ENCODE data around the gene PAM. TPM values are rescaled to one million over a fixed set of nuclear protein-coding genes. Genes with fewer than 3 reads are reported as not detected.

PAM gene
- total RNA-seq, 1 experiment from 2014 or later: 131 TPM

GRCh38 chr5:102975045-102975444, 219.9 kb downstream of the PAM start:
- in situ Hi-C loops (cut with HindIII; ENCODE audit: low pct_unique_long_range_greater_than_20kb, low sequenced_read_pairs) (no loop called here), intact Hi-C loops (cut with micrococcal nuclease; ENCODE audit: unreplicated experiment) (loop anchor here (10.0 kb wide), 1 partner anchor 160 kb away; no protein-coding TSS in a partner anchor)
- no TSS peak for BruUV-seq (replicated peaks)
- H3K9me3 ChIP-seq (ENCODE audit: control insufficient read depth, insufficient read depth, low read depth, low read length): no peaks in the 10 kb centered on the region
- ChIA-PET CTCF (interaction anchor here (0.6 kb wide), 1 partner anchor 33 kb away, joined by 7 read pairs; no protein-coding TSS in a partner anchor), POLR2A (no interaction called here)
- no peaks in the 10 kb centered on the region for H3K4me1 ChIP-seq (ENCODE audit: control insufficient read depth, insufficient read depth, low read length)
- TF ChIP-seq SIN3A (IDR thresholded peaks at IDR 0.05; ENCODE audit: borderline replicate concordance, insufficient read depth, low read depth, low read length) (no peak), CTCF (IDR thresholded peaks at IDR 0.05) (no peak), REST (IDR thresholded peaks at IDR 0.05; ENCODE audit: insufficient read depth in 1 of 2, low read depth in 2 of 2, low read length in 1 of 2) (no peak), TCF7L2 (IDR thresholded peaks at IDR 0.05; ENCODE audit: low read depth, low read length) (no peak), POLR2AphosphoS5 (IDR thresholded peaks at IDR 0.05; ENCODE audit: low read depth, low read length) (no peak)
- no peak overlapping the region for H3K4me3 ChIP-seq (ENCODE audit: low read depth in 2 of 2, low read length in 2 of 2)
- H3K27me3 ChIP-seq (ENCODE audit: control insufficient read depth, insufficient read depth, low read length): no peaks in the 10 kb centered on the region
- no peak for ATAC-seq
- no peak for DNase-seq (ENCODE audit: low read depth, low spot score)
- no peak overlapping the region for H3K27ac ChIP-seq (ENCODE audit: low read length)
- H3K36me3 ChIP-seq (ENCODE audit: control insufficient read depth, insufficient read depth, low read length): no peaks in the 10 kb centered on the region

GRCh38 chr5:102975457-102976182, 220.5 kb downstream of the PAM start:
- in situ Hi-C loops (cut with HindIII; ENCODE audit: low pct_unique_long_range_greater_than_20kb, low sequenced_read_pairs): no loop called here
- TF ChIP-seq TCF7L2 (IDR thresholded peaks at IDR 0.05; ENCODE audit: low read depth, low read length): no peak
- no peak for TF ChIP-seq SIN3A (IDR thresholded peaks at IDR 0.05; ENCODE audit: borderline replicate concordance, insufficient read depth, low read depth, low read length)
- TF ChIP-seq REST (IDR thresholded peaks at IDR 0.05; ENCODE audit: insufficient read depth in 1 of 2, low read depth in 2 of 2, low read length in 1 of 2): no peak
- no peak for TF ChIP-seq POLR2AphosphoS5 (IDR thresholded peaks at IDR 0.05; ENCODE audit: low read depth, low read length)
- no peak for TF ChIP-seq CTCF (IDR thresholded peaks at IDR 0.05)
- DNase-seq (ENCODE audit: low read depth, low spot score): no peak
- Histone ChIP-seq H3K27me3 (ENCODE audit: control insufficient read depth, insufficient read depth, low read length) (no peaks in the 10 kb centered on the region), H3K36me3 (ENCODE audit: control insufficient read depth, insufficient read depth, low read length) (no peaks in the 10 kb centered on the region), H3K4me1 (ENCODE audit: control insufficient read depth, insufficient read depth, low read length) (no peaks in the 10 kb centered on the region), H3K4me3 (ENCODE audit: low read depth in 2 of 2, low read length in 2 of 2) (no peak overlapping the region), H3K27ac (ENCODE audit: low read length) (no peak overlapping the region), H3K9me3 (ENCODE audit: control insufficient read depth, insufficient read depth, low read depth, low read length) (no peaks in the 10 kb centered on the region)
- ATAC-seq: no peak
- intact Hi-C loops (cut with micrococcal nuclease; ENCODE audit: unreplicated experiment): loop anchor here (10.0 kb wide), 1 partner anchor 159 kb away; no protein-coding TSS in a partner anchor
- CTCF ChIA-PET: interaction anchor here (0.6 kb wide), 1 partner anchor 34 kb away, joined by 7 read pairs; no protein-coding TSS in a partner anchor
- POLR2A ChIA-PET: no interaction called here
- no TSS peak for BruUV-seq (replicated peaks)

Data from Panc1 (cell line).